Brain microvascular endothelial cell (primary cell): ENCODE data around the gene PDLIM1.

Experiments
- DNase-seq: peaks from one replicate; pipeline ENCODE4 v3.0.0-alpha.2; 2020
- H3K27ac ChIP-seq: fragments of 250-450 bp; sonication (Bioruptor Pico); 2 replicates; pipeline ENCODE4 v1.5.1; 2020; ENCODE audit warnings: mild to moderate bottlenecking, moderate library complexity
- H3K27me3 ChIP-seq: fragments of 250-450 bp; sonication (Bioruptor Pico); replicated peaks from 2 replicates; pipeline ENCODE4 v1.5.1; 2020; ENCODE audit warnings: mild to moderate bottlenecking
- H3K36me3 ChIP-seq: fragments of 250-450 bp; sonication (Bioruptor Pico); replicated peaks from 2 replicates; pipeline ENCODE4 v1.5.1; 2020; ENCODE audit warnings: mild to moderate bottlenecking
- H3K4me3 ChIP-seq: 2 replicates; pipeline ENCODE4 v1.5.1; 2011; ENCODE audit warnings: low read depth, mild to moderate bottlenecking, control low read depth, low read length, moderate library complexity
- CTCF ChIP-seq: IDR thresholded peaks from 2 replicates; pipeline ENCODE4 v1.5.1; 2011; ENCODE audit warnings: low read depth, mild to moderate bottlenecking, moderate library complexity, low read length, control low read depth, inconsistent platforms; ENCODE audit errors: missing control alignments
- in situ Hi-C: cut with HindIII; loops from 2 replicates; pipeline ENCODE4 v1.10.0; 2017; ENCODE audit warnings: low sequenced_read_pairs, low pct_ligation_motif_present

Gene PDLIM1

GRCh38 chr10:95297402-95297801 lies 6.6 kb upstream of the PDLIM1 start:
- no peak for DNase-seq
- Histone ChIP-seq H3K27ac (no peak overlapping the region), H3K36me3 (no peaks in the 10 kb centered on the region), H3K4me3 (no peak overlapping the region), H3K27me3 (no peaks in the 10 kb centered on the region)
- in situ Hi-C loops: no loop called here
- no peak for TF ChIP-seq CTCF

GRCh38 chr10:95296764-95297163 lies 6.0 kb upstream of the PDLIM1 start:
- in situ Hi-C loops: no loop called here

GRCh38 chr10:95295031-95295755 lies 4.4 kb upstream of the PDLIM1 start:
- no peak overlapping the region for H3K27ac ChIP-seq
- peak overlapping the region; percentile 50 for H3K4me3 ChIP-seq
- H3K36me3 ChIP-seq: no peaks in the 10 kb centered on the region
- TF ChIP-seq CTCF: no peak
- in situ Hi-C loops: no loop called here
- H3K27me3 ChIP-seq: no peaks in the 10 kb centered on the region
- DNase-seq: peak; percentile 46

More at GRCh38 chr10:95296764-95297163, 6.0 kb upstream of the PDLIM1 start:
- TF ChIP-seq CTCF: no peak
- no peak for DNase-seq
- H3K36me3 ChIP-seq: no peaks in the 10 kb centered on the region
- H3K4me3 ChIP-seq: no peak overlapping the region
- no peaks in the 10 kb centered on the region for H3K27me3 ChIP-seq
- H3K27ac ChIP-seq: no peak overlapping the region

- in situ Hi-C loops: no loop called here
- no peak overlapping the region for H3K27ac ChIP-seq
- DNase-seq: no peak
- H3K4me3 ChIP-seq: no peak overlapping the region
- no peaks in the 10 kb centered on the region for H3K27me3 ChIP-seq
- no peaks in the 10 kb centered on the region for H3K36me3 ChIP-seq
- TF ChIP-seq CTCF: no peak
These were observed 2.8 kb upstream of the PDLIM1 start for GRCh38 chr10:95293631-95294030.

- in situ Hi-C loops: no loop called here
- no peak for DNase-seq
- Histone ChIP-seq H3K27ac (no peak overlapping the region), H3K4me3 (peak overlapping the region; percentile 73), H3K27me3 (no peaks in the 10 kb centered on the region), H3K36me3 (no peaks in the 10 kb centered on the region)
- TF ChIP-seq CTCF: no peak
These were observed 699 bp upstream of the PDLIM1 start for GRCh38 chr10:95291365-95292039.
